IMR-90 (cell line): ENCODE results near the gene SLC26A6.

ENCODE experiments used
- POLR2A ChIP-seq: IDR thresholded peaks from 2 replicates; pipeline ENCODE4 v1.6.1; 2012; ENCODE audit warnings: mild to moderate bottlenecking, low read depth, low read length
- RFX5 ChIP-seq: IDR thresholded peaks from 2 replicates; pipeline ENCODE4 v1.8.0; 2012; ENCODE audit warnings: low read depth, mild to moderate bottlenecking, low read length, moderate library complexity
- TF ChIP-seq, protein P1 (sequence below): conservative IDR thresholded peaks from 2 replicates; pipeline ENCODE4 v1.5.1; 2012; ENCODE audit warnings: mild to moderate bottlenecking, low read depth, low read length, improper control_type of control experiment
- TF ChIP-seq, protein P2 (sequence below): fragments of 150-350 bp; IDR thresholded peaks from 2 replicates; pipeline ENCODE4 v1.6.1; 2016; ENCODE audit warnings: low read depth, mild to moderate bottlenecking, low read length, moderate library complexity, borderline replicate concordance

DNA sequence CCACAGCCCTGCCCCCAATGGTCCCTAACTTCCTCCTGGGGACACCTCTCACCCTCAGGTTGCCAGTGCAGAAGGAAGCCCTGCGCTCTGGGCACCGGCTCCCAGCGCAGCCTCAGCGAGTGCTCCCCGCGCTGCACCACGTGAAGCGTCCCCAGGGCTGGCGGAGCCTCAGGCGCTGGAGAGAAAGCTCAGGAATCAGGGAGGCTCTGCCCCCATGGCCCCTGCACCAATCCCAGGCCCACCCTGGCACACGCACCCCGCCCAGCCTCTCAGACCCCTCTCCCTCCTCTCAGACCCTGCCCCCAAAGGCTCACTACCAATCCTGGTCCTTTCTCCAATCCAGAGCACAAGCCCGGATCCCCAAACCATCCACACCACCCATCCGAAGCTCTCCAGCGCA is 47.0 kb downstream of the SLC26A6 start:
- TF ChIP-seq, protein P1, sequence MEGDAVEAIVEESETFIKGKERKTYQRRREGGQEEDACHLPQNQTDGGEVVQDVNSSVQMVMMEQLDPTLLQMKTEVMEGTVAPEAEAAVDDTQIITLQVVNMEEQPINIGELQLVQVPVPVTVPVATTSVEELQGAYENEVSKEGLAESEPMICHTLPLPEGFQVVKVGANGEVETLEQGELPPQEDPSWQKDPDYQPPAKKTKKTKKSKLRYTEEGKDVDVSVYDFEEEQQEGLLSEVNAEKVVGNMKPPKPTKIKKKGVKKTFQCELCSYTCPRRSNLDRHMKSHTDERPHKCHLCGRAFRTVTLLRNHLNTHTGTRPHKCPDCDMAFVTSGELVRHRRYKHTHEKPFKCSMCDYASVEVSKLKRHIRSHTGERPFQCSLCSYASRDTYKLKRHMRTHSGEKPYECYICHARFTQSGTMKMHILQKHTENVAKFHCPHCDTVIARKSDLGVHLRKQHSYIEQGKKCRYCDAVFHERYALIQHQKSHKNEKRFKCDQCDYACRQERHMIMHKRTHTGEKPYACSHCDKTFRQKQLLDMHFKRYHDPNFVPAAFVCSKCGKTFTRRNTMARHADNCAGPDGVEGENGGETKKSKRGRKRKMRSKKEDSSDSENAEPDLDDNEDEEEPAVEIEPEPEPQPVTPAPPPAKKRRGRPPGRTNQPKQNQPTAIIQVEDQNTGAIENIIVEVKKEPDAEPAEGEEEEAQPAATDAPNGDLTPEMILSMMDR: no peak
- TF ChIP-seq, protein P2, sequence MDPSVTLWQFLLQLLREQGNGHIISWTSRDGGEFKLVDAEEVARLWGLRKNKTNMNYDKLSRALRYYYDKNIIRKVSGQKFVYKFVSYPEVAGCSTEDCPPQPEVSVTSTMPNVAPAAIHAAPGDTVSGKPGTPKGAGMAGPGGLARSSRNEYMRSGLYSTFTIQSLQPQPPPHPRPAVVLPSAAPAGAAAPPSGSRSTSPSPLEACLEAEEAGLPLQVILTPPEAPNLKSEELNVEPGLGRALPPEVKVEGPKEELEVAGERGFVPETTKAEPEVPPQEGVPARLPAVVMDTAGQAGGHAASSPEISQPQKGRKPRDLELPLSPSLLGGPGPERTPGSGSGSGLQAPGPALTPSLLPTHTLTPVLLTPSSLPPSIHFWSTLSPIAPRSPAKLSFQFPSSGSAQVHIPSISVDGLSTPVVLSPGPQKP: no peak
- TF ChIP-seq POLR2A (no peak), RFX5 (no peak)
